AG04449 (cell line): ENCODE data around the gene PLD1.

Experiments used
- CTCF ChIA-PET: fragments of 350-600 bp; formaldehyde crosslinking; extraction: SDS; loops from one replicate; lab custom pipeline; 2021; ENCODE audit warnings: antibody characterized with exemption; lab: Yijun Ruan, JAX
- POLR2A ChIA-PET: fragments of 400-600, 350-600 bp; formaldehyde crosslinking; extraction: SDS; loops from one replicate; lab custom pipeline; 2020; ENCODE audit warnings: antibody characterized with exemption, inconsistent platforms; lab: Yijun Ruan, JAX
- DNase-seq: peaks from one replicate; pipeline ENCODE4 v3.0.0-alpha.2; 2010; ENCODE audit warnings: low read depth, low spot score
- H3K4me3 ChIP-seq: 2 replicates; pipeline ENCODE4 v1.5.1; 2011; ENCODE audit warnings: low read depth, mild to moderate bottlenecking, control low read depth, low read length
- TF ChIP-seq, protein P1 (sequence below): IDR thresholded peaks from one replicate; pipeline ENCODE4 v1.5.1; 2011; ENCODE audit warnings: mild to moderate bottlenecking, moderate library complexity, low read length, control low read depth, inconsistent platforms; ENCODE audit not compliant: insufficient read depth; ENCODE audit errors: missing control alignments

The PLD1 gene

DNA sequence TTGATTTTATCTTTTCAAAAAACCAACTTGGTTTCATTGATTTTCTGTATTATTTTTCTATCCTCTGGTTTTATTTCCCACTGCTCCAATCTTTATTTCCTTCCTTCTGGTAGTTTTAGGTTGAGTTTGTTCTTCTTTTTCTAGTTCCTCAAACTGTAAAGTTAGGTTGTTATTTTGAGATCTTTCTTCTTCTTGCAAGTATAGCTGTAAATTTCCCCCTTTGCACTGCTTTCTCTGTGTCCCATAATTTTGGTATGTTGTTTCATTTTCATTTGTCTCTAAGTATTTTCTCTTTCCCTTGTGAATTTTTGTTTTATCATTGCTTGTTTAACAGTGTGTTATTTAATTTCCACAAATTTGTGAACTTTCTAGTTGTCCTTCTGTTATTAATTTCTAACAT, 120.0 kb downstream of the PLD1 start:
- no peak for DNase-seq
- TF ChIP-seq, protein P1, sequence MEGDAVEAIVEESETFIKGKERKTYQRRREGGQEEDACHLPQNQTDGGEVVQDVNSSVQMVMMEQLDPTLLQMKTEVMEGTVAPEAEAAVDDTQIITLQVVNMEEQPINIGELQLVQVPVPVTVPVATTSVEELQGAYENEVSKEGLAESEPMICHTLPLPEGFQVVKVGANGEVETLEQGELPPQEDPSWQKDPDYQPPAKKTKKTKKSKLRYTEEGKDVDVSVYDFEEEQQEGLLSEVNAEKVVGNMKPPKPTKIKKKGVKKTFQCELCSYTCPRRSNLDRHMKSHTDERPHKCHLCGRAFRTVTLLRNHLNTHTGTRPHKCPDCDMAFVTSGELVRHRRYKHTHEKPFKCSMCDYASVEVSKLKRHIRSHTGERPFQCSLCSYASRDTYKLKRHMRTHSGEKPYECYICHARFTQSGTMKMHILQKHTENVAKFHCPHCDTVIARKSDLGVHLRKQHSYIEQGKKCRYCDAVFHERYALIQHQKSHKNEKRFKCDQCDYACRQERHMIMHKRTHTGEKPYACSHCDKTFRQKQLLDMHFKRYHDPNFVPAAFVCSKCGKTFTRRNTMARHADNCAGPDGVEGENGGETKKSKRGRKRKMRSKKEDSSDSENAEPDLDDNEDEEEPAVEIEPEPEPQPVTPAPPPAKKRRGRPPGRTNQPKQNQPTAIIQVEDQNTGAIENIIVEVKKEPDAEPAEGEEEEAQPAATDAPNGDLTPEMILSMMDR, result no peak
- no peak overlapping the region for H3K4me3 ChIP-seq
- ChIA-PET POLR2A (no interaction called here), CTCF (no interaction called here)

DNA sequence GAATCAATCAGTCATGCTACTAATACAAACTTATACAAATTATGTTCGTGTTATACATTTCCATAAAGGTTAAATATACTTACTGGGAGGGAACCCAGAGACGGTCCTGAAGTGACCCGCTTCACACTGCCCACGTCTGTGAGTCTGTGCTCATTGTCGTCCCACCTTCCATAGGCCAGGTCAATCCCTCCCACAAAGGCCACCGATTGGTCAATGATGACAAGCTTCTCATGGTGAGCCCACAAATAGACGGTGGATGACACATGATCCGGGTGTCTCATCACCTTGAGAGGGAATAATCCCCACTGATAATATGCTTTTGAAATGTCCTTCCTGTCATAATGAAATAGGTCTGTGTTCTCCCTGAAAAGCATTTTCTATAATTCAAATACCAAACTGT, 121.7 kb downstream of the PLD1 start:
- TF ChIP-seq, protein P1, result no peak
- ChIA-PET POLR2A (no interaction called here), CTCF (interaction anchor here (1.1 to 1.7 kb wide), 4 partner anchors 15 to 84 kb away, joined by 3 to 6 read pairs (median 4); no protein-coding TSS in a partner anchor)
- DNase-seq, result no peak
- H3K4me3 ChIP-seq, result no peak overlapping the region

DNA sequence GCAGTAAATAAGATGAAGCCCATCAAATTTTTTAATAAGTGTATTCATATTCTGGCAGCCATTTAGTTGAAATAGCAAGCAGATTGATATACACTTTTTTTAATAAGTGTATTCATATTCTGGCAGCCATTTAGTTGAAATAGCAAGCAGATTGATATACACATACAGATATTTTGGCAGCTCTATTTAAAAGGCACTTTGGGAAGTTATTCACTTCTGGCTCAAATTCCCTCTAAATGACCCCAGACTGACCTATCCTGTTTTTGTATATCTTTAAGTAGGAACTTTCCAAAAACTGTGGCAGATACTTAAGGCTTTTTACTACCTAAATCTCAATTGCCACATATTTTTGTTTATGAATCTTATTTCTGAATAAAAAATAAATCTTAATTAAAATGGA, 122.3 kb downstream of the PLD1 start:
- no peak overlapping the region for H3K4me3 ChIP-seq
- TF ChIP-seq, protein P1, result no peak
- DNase-seq, result no peak
- ChIA-PET CTCF (interaction anchor here (1.4 to 1.7 kb wide), 3 partner anchors 15 to 42 kb away, joined by 3 to 6 read pairs (median 5); no protein-coding TSS in a partner anchor), POLR2A (no interaction called here)

DNA sequence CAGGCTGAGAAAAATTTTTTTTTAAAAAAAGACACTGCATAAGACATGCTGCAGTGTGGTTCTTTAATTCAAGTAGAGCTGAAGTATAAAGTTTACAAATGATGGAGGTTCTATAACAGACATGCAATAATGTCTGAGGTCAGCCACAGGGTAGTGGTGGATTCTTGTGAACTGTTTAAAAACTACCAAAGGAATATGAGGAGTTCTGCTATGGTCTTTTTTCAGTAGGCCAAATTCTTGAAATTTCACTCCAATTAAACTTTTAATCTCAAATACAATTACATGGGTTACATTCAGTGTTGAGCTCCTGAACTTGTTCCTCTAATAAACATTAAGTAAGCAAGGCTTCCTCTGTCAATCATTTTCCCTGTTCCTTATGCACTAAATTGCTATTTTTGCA, 122.7 kb downstream of the PLD1 start:
- no peak overlapping the region for H3K4me3 ChIP-seq
- TF ChIP-seq, protein P1, result no peak
- DNase-seq, result no peak
- POLR2A ChIA-PET, result no interaction called here
- CTCF ChIA-PET, result interaction anchor here (1.4 to 1.7 kb wide), 2 partner anchors 10 to 42 kb away, joined by 3 to 5 read pairs; no protein-coding TSS in a partner anchor

DNA sequence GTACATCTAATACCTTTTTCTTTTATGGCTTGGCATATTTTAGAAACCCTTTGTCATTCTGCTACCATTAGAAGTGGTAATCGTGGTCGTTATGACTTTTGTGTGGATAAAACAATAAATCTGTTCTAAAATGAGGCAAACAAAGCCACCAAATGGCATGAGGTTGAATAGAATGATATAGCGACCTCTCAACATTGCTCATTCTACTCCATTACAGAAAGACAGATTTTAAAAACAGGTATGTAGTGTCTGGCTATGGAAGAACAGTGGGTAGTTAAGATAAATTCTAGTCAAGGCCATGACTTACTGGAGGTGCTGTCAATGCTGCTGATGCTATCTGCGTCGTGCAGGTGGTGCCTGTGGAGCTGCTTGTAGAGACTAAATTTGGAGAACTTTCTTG, 123.2 kb downstream of the PLD1 start:
- TF ChIP-seq, protein P1, result no peak

DNA sequence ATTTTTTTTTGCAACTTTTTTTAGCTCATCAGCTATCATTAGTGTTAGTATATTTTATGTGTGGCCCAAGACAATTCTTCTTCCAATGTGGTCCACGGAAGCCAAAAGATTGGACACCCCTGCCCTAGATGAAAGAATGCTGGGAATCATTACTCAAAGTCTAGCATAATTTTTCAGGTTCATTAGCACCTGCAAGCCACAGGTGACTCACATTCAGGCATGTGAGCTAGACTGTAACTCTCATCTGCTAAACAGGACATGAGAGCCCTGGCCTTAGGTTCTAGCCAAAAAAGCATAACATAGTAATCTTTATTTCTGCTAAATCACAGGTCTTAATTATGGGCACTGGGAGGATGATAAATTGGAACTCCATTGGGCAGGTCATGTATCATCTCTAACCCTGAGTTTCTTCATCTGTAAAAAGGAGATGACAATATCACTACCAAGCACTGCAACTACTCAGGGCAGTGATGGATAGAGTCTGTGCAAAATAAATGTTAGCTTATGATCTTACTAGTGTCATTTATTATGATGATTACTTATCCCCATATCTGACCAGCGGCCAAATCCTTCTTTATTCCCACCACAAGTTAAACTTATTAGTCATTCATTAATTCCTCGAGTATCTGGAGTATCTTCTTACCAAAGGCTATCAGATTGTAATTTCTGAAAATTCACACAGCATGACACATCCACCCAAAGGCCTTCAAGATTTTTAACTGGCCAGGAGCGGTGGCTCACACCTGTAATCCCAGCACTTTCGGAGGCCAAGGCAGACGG, 125.0 kb downstream of the PLD1 start:
- DNase-seq, result no peak
- ChIA-PET CTCF (interaction anchor here (0.6 to 1.2 kb wide), 2 partner anchors 18 to 756 kb away, joined by 3 read pairs; no protein-coding TSS in a partner anchor), POLR2A (no interaction called here)
- no peak overlapping the region for H3K4me3 ChIP-seq
- TF ChIP-seq, protein P1, result no peak

More for the DNA sequence above, 123.2 kb downstream of the PLD1 start:
- CTCF ChIA-PET, result interaction anchor here (1.4 kb wide), 2 partner anchors 11 to 17 kb away, joined by 3 to 4 read pairs; no protein-coding TSS in a partner anchor
- DNase-seq, result no peak
- no peak overlapping the region for H3K4me3 ChIP-seq
- POLR2A ChIA-PET, result no interaction called here
